ENCODE data around the gene PCDHGC5.

PCDHGC5 gene

GRCh38 chr5:141529002-141529401, 40.1 kb downstream of the PCDHGC5 start:
- DNase-seq, result no peak

GRCh38 chr5:141529873-141530272, 41.0 kb downstream of the PCDHGC5 start:
- no peak for DNase-seq

GRCh38 chr5:141532726-141533125, 43.8 kb downstream of the PCDHGC5 start:
- DNase-seq, result no peak

GRCh38 chr5:141533897-141534296, 45.0 kb downstream of the PCDHGC5 start:
- no peak for DNase-seq

GRCh38 chr5:141534492-141535213, 45.8 kb downstream of the PCDHGC5 start:
- no peak for DNase-seq
